Measurements from ENCODE around the gene TSPAN1. TPM values are rescaled to one million over a fixed set of nuclear protein-coding genes. Genes with fewer than 3 reads are reported as not detected.

The TSPAN1 gene
- total RNA-seq, 1 donor from 2014 or later, result not detected

- Mint-ChIP-seq H3K4me1 (peaks cover 25% of the 10 kb centered on the region), H3K9me3 (no peaks in the 10 kb centered on the region), H3K27ac (peak overlapping the region; percentile 50), H3K27me3 (peaks cover 33% of the 10 kb centered on the region), H3K36me3 (ENCODE audit: low read depth) (peaks cover 8% of the 10 kb centered on the region), H3K4me3 (peak overlapping the region; percentile 93)
- ChIA-PET CTCF (interaction anchor here (0.6 kb wide), 1 partner anchor 152 kb away, joined by 3 read pairs; no protein-coding TSS in a partner anchor), POLR2A (interaction anchor here (0.6 to 1.6 kb wide), 7 partner anchors 17 to 1305 kb away, joined by 3 to 5 read pairs (median 3); no protein-coding TSS in a partner anchor)
- no peak for TF ChIP-seq CTCF (IDR thresholded peaks at IDR 0.05)
- no peak for ATAC-seq (ENCODE audit: low read depth)
- intact Hi-C loops (cut with micrococcal nuclease), result loop anchor here (1.0 to 5.0 kb wide), 2 partner anchors 45 to 89 kb away; partner anchors contain the start of genes P3R3URF and TSPAN1
- peak; percentile 15 for DNase-seq
These were observed 43.0 kb upstream of the TSPAN1 start for GRCh38 chr1:46131712-46132528.

- ChIA-PET CTCF (no interaction called here), POLR2A (interaction anchor here (0.6 to 1.6 kb wide), 4 partner anchors 17 to 1305 kb away, joined by 3 to 4 read pairs (median 3); no protein-coding TSS in a partner anchor)
- H3K36me3 Mint-ChIP-seq (ENCODE audit: low read depth), result peaks cover 8% of the 10 kb centered on the region
- intact Hi-C loops (cut with micrococcal nuclease), result loop anchor here (1.0 to 5.0 kb wide), 3 partner anchors 45 to 445 kb away; partner anchors contain the start of genes P3R3URF and TSPAN1
- ATAC-seq (ENCODE audit: low read depth), result peak; percentile 89
- H3K27ac Mint-ChIP-seq, result peak within 1 kb of the TSS; percentile 83
- H3K27me3 Mint-ChIP-seq, result peaks cover 34% of the 10 kb centered on the region
- peak; percentile 75 for DNase-seq
- H3K4me1 Mint-ChIP-seq, result peaks cover 25% of the 10 kb centered on the region
- no peak for TF ChIP-seq CTCF (IDR thresholded peaks at IDR 0.05)
- H3K9me3 Mint-ChIP-seq, result no peaks in the 10 kb centered on the region
- H3K4me3 Mint-ChIP-seq, result peak within 1 kb of the TSS; percentile 93
These were observed 42.2 kb upstream of the TSPAN1 start, which contains the start of gene PIK3R3 for GRCh38 chr1:46132529-46133180. Gene PIK3R3, minus strand, starts transcription at chr1:46132629. Its CDS starts 677 bp downstream, at chr1:46131952.

- Mint-ChIP-seq H3K9me3 (no peaks in the 10 kb centered on the region), H3K4me1 (peaks cover 25% of the 10 kb centered on the region), H3K36me3 (ENCODE audit: low read depth) (peaks cover 8% of the 10 kb centered on the region), H3K27me3 (peaks cover 30% of the 10 kb centered on the region), H3K27ac (peak overlapping the region; percentile 83), H3K4me3 (peak overlapping the region; percentile 93)
- no peak for DNase-seq
- intact Hi-C loops (cut with micrococcal nuclease), result loop anchor here (1.0 to 5.0 kb wide), 2 partner anchors 44 to 446 kb away; partner anchors contain the start of genes P3R3URF and TSPAN1
- ChIA-PET CTCF (no interaction called here), POLR2A (interaction anchor here (1.6 kb wide), 1 partner anchor 34 kb away, joined by 3 read pairs; no protein-coding TSS in a partner anchor)
- ATAC-seq (ENCODE audit: low read depth), result peak; percentile 51
- no peak for TF ChIP-seq CTCF (IDR thresholded peaks at IDR 0.05)
These were observed 41.7 kb upstream of the TSPAN1 start for GRCh38 chr1:46133181-46133658.

GRCh38 chr1:46133781-46134350 is 41.0 kb upstream of the TSPAN1 start:
- DNase-seq (no peak), ATAC-seq (ENCODE audit: low read depth) (no peak)
- TF ChIP-seq CTCF (IDR thresholded peaks at IDR 0.05), result no peak
- Mint-ChIP-seq H3K27ac (no peak overlapping the region), H3K4me1 (peaks cover 25% of the 10 kb centered on the region), H3K36me3 (ENCODE audit: low read depth) (peaks cover 8% of the 10 kb centered on the region), H3K9me3 (no peaks in the 10 kb centered on the region), H3K4me3 (peak overlapping the region; percentile 93), H3K27me3 (peaks cover 34% of the 10 kb centered on the region)
- intact Hi-C loops (cut with micrococcal nuclease), result loop anchor here (1.0 to 5.0 kb wide), 2 partner anchors 43 to 447 kb away; partner anchors contain the start of genes P3R3URF and TSPAN1
- CTCF ChIA-PET, result no interaction called here
- POLR2A ChIA-PET, result no interaction called here

Measured in activated B cell treated with CpG ODN at 0.5 μM for 24 hours (primary cell).